B cell (primary cell): ENCODE measurements around the gene C19orf81. TPM values are rescaled to one million over a fixed set of nuclear protein-coding genes. Genes with fewer than 3 reads are reported as not detected.

Source experiments
- ATAC-seq: fragments of 200-7000 bp; cut with Tn5 transposase; one replicate; pipeline ENCODE4 v1.10.0; 2021; ENCODE audit warnings: low read depth, mild to moderate bottlenecking, moderate number of reproducible peaks, moderate library complexity
- CTCF ChIA-PET: fragments of 350-600 bp; sonication (Branson Sonifier 250); formaldehyde crosslinking; loops from one replicate; lab custom pipeline; 2021; ENCODE audit warnings: antibody characterized with exemption, inconsistent platforms; lab: Charles Lee
- POLR2A ChIA-PET: fragments of 350-600 bp; sonication (Branson Sonifier 250); formaldehyde crosslinking; loops from one replicate; lab custom pipeline; 2021; ENCODE audit warnings: antibody characterized with exemption; lab: Charles Lee
- DNase-seq: peaks from one replicate; pipeline ENCODE4 v3.0.0; 2013
- H2AFZ ChIP-seq: 2 replicates; pipeline ENCODE4 v1.6.1; 2012; ENCODE audit warnings: mild to moderate bottlenecking, low read depth, low read length; ENCODE audit not compliant: insufficient read depth, poor library complexity, severe bottlenecking
- H3K27ac ChIP-seq, 2 donors: 1 replicate in 1 of 2; 2 replicates in 1 of 2; pipeline ENCODE4 v1.5.1; 2012 to 2013; ENCODE audit warnings: low read length in 2 of 2, mild to moderate bottlenecking in 2 of 2, moderate library complexity in 1 of 2
- H3K27me3 ChIP-seq, 4 experiments: fragments of 200-600 bp in 1 of 4; sonication (generic) in 1 of 4; replicated peaks in 1 of 4; 1 replicate in 2 of 4; 2 replicates in 2 of 4; pipeline versions ENCODE4 v1.6.1 to v1.7.0; 2013 to 2016; ENCODE audit warnings: low read length in 3 of 4, mild to moderate bottlenecking in 2 of 4, mixed read lengths in 1 of 4, moderate library complexity in 1 of 4; ENCODE audit not compliant: insufficient read depth in 4 of 4, control insufficient read depth in 3 of 4; ENCODE audit errors: control extremely low read depth in 1 of 4
- H3K36me3 ChIP-seq, 2 experiments: replicated peaks in 1 of 2; 1 replicate in 1 of 2; 2 replicates in 1 of 2; pipeline versions ENCODE4 v1.6.1 to v1.7.1; 2013; ENCODE audit warnings: low read length in 1 of 2; ENCODE audit not compliant: insufficient read depth in 2 of 2, control insufficient read depth in 1 of 2; ENCODE audit errors: control extremely low read depth in 1 of 2, extremely low read depth in 1 of 2
- H3K4me1 ChIP-seq, 2 donors: fragments of 200-600 bp in 1 of 2; sonication (generic) in 1 of 2; 1 replicate in 1 of 2; 2 replicates in 1 of 2; pipeline versions ENCODE4 v1.5.1 to v1.6.1; 2013 to 2017; ENCODE audit warnings: low read length in 2 of 2; ENCODE audit not compliant: control insufficient read depth in 2 of 2, insufficient read depth in 2 of 2
- H3K4me2 ChIP-seq: replicated peaks from 2 replicates; pipeline ENCODE3; 2012; ENCODE audit warnings: mild to moderate bottlenecking, low read depth, low read length; ENCODE audit not compliant: poor library complexity, severe bottlenecking
- H3K4me3 ChIP-seq, 5 experiments: fragments of 200-600 bp in 1 of 5; sonication (generic) in 1 of 5; 1 replicate in 3 of 5; 2 replicates in 2 of 5; pipeline versions ENCODE4 v1.5.1 to v1.7.0; 2011 to 2016; ENCODE audit warnings: low read length in 4 of 5, mild to moderate bottlenecking in 4 of 5, low read depth in 2 of 5, control low read depth in 1 of 5, moderate library complexity in 1 of 5; ENCODE audit not compliant: insufficient read depth in 1 of 5; ENCODE audit errors: control extremely low read depth in 1 of 5, extremely low read depth in 1 of 5
- H3K79me2 ChIP-seq: fragments of 200-600 bp; sonication (generic); one replicate; pipeline ENCODE4 v1.6.0; 2016; ENCODE audit warnings: low read length; ENCODE audit not compliant: control insufficient read depth, insufficient read depth
- H3K9ac ChIP-seq: fragments of 200-600 bp; sonication (generic); 2 replicates; pipeline ENCODE4 v1.6.1; 2017; ENCODE audit warnings: mild to moderate bottlenecking, low read length, moderate library complexity
- H3K9me3 ChIP-seq, 3 donors: one replicate each; pipeline versions ENCODE4 v1.6.1 to v1.7.1; 2013; ENCODE audit warnings: low read length in 2 of 3; ENCODE audit not compliant: control insufficient read depth in 2 of 3, insufficient read depth in 1 of 3; ENCODE audit errors: control extremely low read depth in 1 of 3
- H4K20me1 ChIP-seq: 2 replicates; pipeline ENCODE4 v1.6.0; 2012; ENCODE audit warnings: mild to moderate bottlenecking, low read length; ENCODE audit not compliant: insufficient read depth, control insufficient read depth, poor library complexity, severe bottlenecking
- H3K27ac Mint-ChIP-seq: one replicate; pipeline ENCODE4 v1.8.0; 2021; ENCODE audit warnings: mixed read lengths
- H3K27me3 Mint-ChIP-seq: one replicate; pipeline ENCODE4 v1.8.0; 2021; ENCODE audit warnings: mixed read lengths
- H3K4me1 Mint-ChIP-seq: one replicate; pipeline ENCODE4 v1.8.0; 2021; ENCODE audit warnings: mixed read lengths
- H3K4me3 Mint-ChIP-seq: one replicate; pipeline ENCODE4 v1.8.0; 2021; ENCODE audit warnings: mixed read lengths
- H3K9me3 Mint-ChIP-seq: one replicate; pipeline ENCODE4 v1.8.0; 2022; ENCODE audit warnings: mixed read lengths; ENCODE audit not compliant: insufficient read depth
- EZH2 ChIP-seq: IDR thresholded peaks from 2 replicates; pipeline ENCODE4 v1.6.1; 2012; ENCODE audit warnings: borderline replicate concordance, low read depth, mild to moderate bottlenecking, moderate library complexity, low read length; ENCODE audit not compliant: insufficient read depth, poor library complexity, severe bottlenecking
- WGBS: methylation state at CpG from one replicate; pipeline ENCODE4 v1.1.5; 2013; ENCODE audit warnings: missing lambda C conversion rate; ENCODE audit not compliant: insufficient coverage; 5-methylcytosine and 5-hydroxymethylcytosine counted together
- intact Hi-C: fragments of 100-400 bp; cut with micrococcal nuclease; formaldehyde crosslinking; loops from one replicate; pipeline ENCODE4 v1.10.0; 2022
- polyA plus RNA-seq: library from polyadenylated mRNA; depleted of rRNA; stranded (reverse); fragments of >200 nt; gene quantifications from 2 replicates; pipeline ENCODE4 v1.2.3, GENCODE V29; 2012
- total RNA-seq, 2 donors: library from RNA; stranded (reverse); fragments of 120-200 nt in 1 of 2; gene quantifications; 1 replicate in 1 of 2; 2 replicates in 1 of 2; pipeline versions ENCODE4 v1.2.3 to v1.2.4, GENCODE V29; 2013 to 2022
- TF ChIP-seq, protein P1 (sequence below): fragments of 200-600 bp; IDR thresholded peaks from one replicate; pipeline ENCODE4 v1.8.0; 2022; ENCODE audit warnings: antibody characterized with exemption, mild to moderate bottlenecking

Gene C19orf81
- total and polyA plus RNA-seq, 2 donors (not counting 1 experiment from before 2014, with no cell fraction given): 0.37 TPM; not detected in 1

DNA sequence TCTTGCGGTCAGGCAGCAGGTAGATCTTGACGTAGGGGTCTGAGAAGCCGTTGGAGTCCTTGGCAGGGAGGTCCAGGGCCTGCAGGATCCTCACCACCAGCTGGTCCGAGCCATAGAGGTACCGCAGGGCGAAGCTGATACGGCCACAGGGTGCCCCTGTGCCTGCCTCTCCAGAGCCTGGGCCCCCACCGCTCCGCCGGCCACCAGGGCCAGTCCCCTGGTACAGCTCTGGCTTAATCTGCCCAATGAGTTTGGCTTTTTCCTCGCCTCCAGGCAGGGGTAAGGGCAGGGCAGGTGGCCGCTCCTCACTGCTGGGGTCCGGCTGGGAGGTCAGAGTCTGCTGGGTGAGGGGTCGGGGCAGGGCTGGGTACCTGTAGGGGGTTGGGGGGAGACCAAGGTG lies 19.4 kb upstream of the C19orf81 start:
- H3K9me3 Mint-ChIP-seq: peaks cover 9% of the 10 kb centered on the region
- H4K20me1 ChIP-seq: no peaks in the 10 kb centered on the region
- WGBS: 87% methylated on average over 10 of the region's 14 CpGs
- H3K4me1 Mint-ChIP-seq: no peaks in the 10 kb centered on the region
- H3K79me2 ChIP-seq: no peaks in the 10 kb centered on the region
- no peak overlapping the region for H3K4me3 Mint-ChIP-seq
- H3K9ac ChIP-seq: no peak overlapping the region
- H2AFZ ChIP-seq: no peak overlapping the region
- DNase-seq (no peak), ATAC-seq (no peak)
- TF ChIP-seq EZH2: no peak
- TF ChIP-seq, protein P1, sequence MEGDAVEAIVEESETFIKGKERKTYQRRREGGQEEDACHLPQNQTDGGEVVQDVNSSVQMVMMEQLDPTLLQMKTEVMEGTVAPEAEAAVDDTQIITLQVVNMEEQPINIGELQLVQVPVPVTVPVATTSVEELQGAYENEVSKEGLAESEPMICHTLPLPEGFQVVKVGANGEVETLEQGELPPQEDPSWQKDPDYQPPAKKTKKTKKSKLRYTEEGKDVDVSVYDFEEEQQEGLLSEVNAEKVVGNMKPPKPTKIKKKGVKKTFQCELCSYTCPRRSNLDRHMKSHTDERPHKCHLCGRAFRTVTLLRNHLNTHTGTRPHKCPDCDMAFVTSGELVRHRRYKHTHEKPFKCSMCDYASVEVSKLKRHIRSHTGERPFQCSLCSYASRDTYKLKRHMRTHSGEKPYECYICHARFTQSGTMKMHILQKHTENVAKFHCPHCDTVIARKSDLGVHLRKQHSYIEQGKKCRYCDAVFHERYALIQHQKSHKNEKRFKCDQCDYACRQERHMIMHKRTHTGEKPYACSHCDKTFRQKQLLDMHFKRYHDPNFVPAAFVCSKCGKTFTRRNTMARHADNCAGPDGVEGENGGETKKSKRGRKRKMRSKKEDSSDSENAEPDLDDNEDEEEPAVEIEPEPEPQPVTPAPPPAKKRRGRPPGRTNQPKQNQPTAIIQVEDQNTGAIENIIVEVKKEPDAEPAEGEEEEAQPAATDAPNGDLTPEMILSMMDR: no peak
- H3K4me1 ChIP-seq: no peaks in the 10 kb centered on the region
- intact Hi-C loops: no loop called here
- CTCF ChIA-PET: no interaction called here
- H3K36me3 ChIP-seq: no peaks in the 10 kb centered on the region
- H3K4me3 ChIP-seq: no peak overlapping the region
- POLR2A ChIA-PET: no interaction called here
- H3K27me3 ChIP-seq: peaks cover 0 to 2% (median 0%) of the 10 kb centered on the region in 4 experiments
- H3K27ac ChIP-seq: no peak overlapping the region
- no peak overlapping the region for H3K4me2 ChIP-seq
- no peak overlapping the region for H3K27ac Mint-ChIP-seq
- H3K9me3 ChIP-seq: peaks cover 1 to 40% (median 17%) of the 10 kb centered on the region in 3 donors
- H3K27me3 Mint-ChIP-seq: peaks cover 26% of the 10 kb centered on the region

DNA sequence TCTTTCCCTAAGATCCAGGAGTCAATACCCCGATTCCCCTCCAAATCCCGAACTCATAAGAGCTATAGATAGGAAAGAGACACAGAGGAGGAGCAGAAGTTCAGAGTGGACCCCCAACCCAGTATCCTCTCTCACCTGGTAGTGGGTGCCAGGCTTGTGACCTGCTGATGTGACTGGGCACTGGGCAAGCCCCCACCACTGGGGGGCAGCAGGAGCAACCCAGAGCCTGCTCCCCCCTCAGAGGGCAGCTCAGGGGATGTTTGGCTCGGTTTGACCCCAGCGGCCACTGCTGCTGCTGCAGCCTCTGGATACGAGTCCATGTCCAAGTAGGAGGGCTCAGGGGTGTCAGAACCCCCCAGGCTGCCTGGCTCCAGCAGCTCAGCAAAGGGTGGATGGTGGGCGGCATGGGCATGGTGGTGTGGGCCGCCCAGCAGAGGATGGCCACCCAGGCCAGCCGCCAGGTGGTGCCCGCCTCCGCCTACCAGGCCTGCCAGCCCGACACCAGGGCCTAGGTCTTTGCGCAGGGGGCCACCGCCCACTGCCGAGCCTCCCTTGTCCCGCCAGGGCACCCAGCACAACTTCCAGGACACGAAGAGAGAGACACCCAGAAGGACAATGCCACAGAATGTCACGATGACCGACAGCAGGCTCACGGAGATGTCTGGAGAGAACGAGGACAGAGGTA lies 17.0 kb upstream of the C19orf81 start:
- WGBS: 84% methylated on average over 15 of the region's 20 CpGs
- ChIA-PET POLR2A (no interaction called here), CTCF (no interaction called here)
- Mint-ChIP-seq H3K4me1 (no peaks in the 10 kb centered on the region), H3K27ac (no peak overlapping the region), H3K9me3 (peaks cover 9% of the 10 kb centered on the region), H3K4me3 (no peak overlapping the region), H3K27me3 (peaks cover 35% of the 10 kb centered on the region)
- Histone ChIP-seq H3K4me1 (no peaks in the 10 kb centered on the region), H3K4me3 (no peak overlapping the region), H3K79me2 (no peaks in the 10 kb centered on the region), H3K4me2 (no peak overlapping the region), H3K9me3 (peaks cover 1 to 48% (median 24%) of the 10 kb centered on the region in 3 donors), H2AFZ (no peak overlapping the region), H4K20me1 (no peaks in the 10 kb centered on the region), H3K27me3 (peaks cover 0 to 8% (median 0%) of the 10 kb centered on the region in 4 experiments), H3K36me3 (no peaks in the 10 kb centered on the region), H3K9ac (no peak overlapping the region), H3K27ac (no peak overlapping the region)
- intact Hi-C loops: no loop called here
- TF ChIP-seq EZH2: no peak
- TF ChIP-seq, protein P1: no peak
- no peak for DNase-seq
- no peak for ATAC-seq
